Spleen (tissue), 11 donors: ENCODE results near the gene ALG12. TPM values are rescaled to one million over a fixed set of nuclear protein-coding genes. Genes with fewer than 3 reads are reported as not detected.
"Not testable (repeated sequence)": the region's sequence is repeated elsewhere in the genome, so short reads cannot be mapped to it uniquely, and the experiment has no call there.

Source experiments
- DNase-seq: peaks from one replicate; pipeline ENCODE4 v3.0.0-alpha.2; 2020
- H3K27ac ChIP-seq, 8 donors: fragments of 200-600 bp; sonication (generic) in 7 of 8; 1 replicate in 4 of 8; 2 replicates in 4 of 8; pipeline versions ENCODE4 v1.5.0 to v1.8.0; 2016 to 2021; ENCODE audit warnings: inconsistent platforms in 4 of 8, mild to moderate bottlenecking in 4 of 8, moderate library complexity in 1 of 8
- H3K27me3 ChIP-seq, 7 donors: fragments of 200-600 bp; sonication (generic) in 6 of 7; replicated peaks in 1 of 7; 1 replicate in 4 of 7; 2 replicates in 3 of 7; pipeline versions ENCODE4 v1.5.0 to v1.8.0; 2016 to 2021; ENCODE audit warnings: inconsistent platforms in 3 of 7, mild to moderate bottlenecking in 1 of 7
- H3K36me3 ChIP-seq, 6 donors: fragments of 200-600 bp; sonication (generic) in 5 of 6; 1 replicate in 4 of 6; 2 replicates in 2 of 6; pipeline versions ENCODE4 v1.5.0 to v1.8.0; 2016 to 2021; ENCODE audit warnings: inconsistent platforms in 2 of 6
- H3K4me1 ChIP-seq, 6 donors: fragments of 200-600 bp; sonication (generic) in 5 of 6; 1 replicate in 3 of 6; 2 replicates in 3 of 6; pipeline versions ENCODE4 v1.5.0 to v1.8.0; 2016 to 2021; ENCODE audit warnings: inconsistent platforms in 3 of 6
- H3K4me3 ChIP-seq, 8 donors: fragments of 200-600 bp; sonication (generic) in 7 of 8; 1 replicate in 4 of 8; 2 replicates in 4 of 8; pipeline versions ENCODE4 v1.5.0 to v1.8.0; 2016 to 2021; ENCODE audit warnings: inconsistent platforms in 4 of 8, mild to moderate bottlenecking in 4 of 8, moderate library complexity in 2 of 8
- H3K9me3 ChIP-seq, 8 donors: fragments of 200-600 bp; sonication (generic) in 7 of 8; 1 replicate in 4 of 8; 2 replicates in 4 of 8; pipeline versions ENCODE4 v1.5.0 to v1.8.0; 2016 to 2021; ENCODE audit warnings: inconsistent platforms in 4 of 8
- CTCF ChIP-seq, 11 experiments: fragments of 200-600 bp in 7 of 11; fragments of 450-650 bp in 4 of 11; sonication (generic) in 4 of 11; IDR thresholded peaks in 8 of 11; conservative IDR thresholded peaks in 3 of 11; 1 replicate in 7 of 11; 2 replicates in 4 of 11; pipeline versions ENCODE4 v1.4.0 to v1.8.0; 2016 to 2021; ENCODE audit warnings: antibody characterized with exemption in 11 of 11, inconsistent platforms in 4 of 11, mild to moderate bottlenecking in 1 of 11
- POLR2A ChIP-seq, 3 donors: fragments of 450-650 bp; IDR thresholded peaks; one replicate each; pipeline ENCODE4 v1.5.1; 2017; ENCODE audit warnings: antibody characterized with exemption in 3 of 3, mild to moderate bottlenecking in 1 of 3
- POLR2AphosphoS5 ChIP-seq, 3 donors: sonication (generic); formaldehyde crosslinking; IDR thresholded peaks; one replicate each; pipeline ENCODE4 v1.5.1; 2017; ENCODE audit warnings: antibody characterized with exemption in 3 of 3
- WGBS, 5 donors: extraction: QIAGEN DNeasy Blood & Tissue Kit in 3 of 5; methylation state at CpG; one replicate each; pipeline versions ENCODE4 v1.1.5 to v1.1.7; 2013 to 2018; 5-methylcytosine and 5-hydroxymethylcytosine counted together
- intact Hi-C: fragments of 100-400 bp; cut with DNase I; formaldehyde crosslinking; loops from one replicate; pipeline ENCODE4 v1.15.0; 2023; ENCODE audit warnings: low total_unique reads
- polyA plus RNA-seq, 3 donors: library from polyadenylated mRNA; stranded (reverse); fragments of 200-250 nt; gene quantifications; one replicate each; pipeline ENCODE4 v1.2.1, GENCODE V29; 2013
- total RNA-seq, 7 donors: library from RNA; depleted of rRNA in 3 of 7; stranded (reverse); fragments of >200 nt in 3 of 7; fragmentation: NEBNext Ultra II Directional in 4 of 7; extraction: Animal tissue kit (Norgen Biotek cat#: 25700) in 4 of 7; gene quantifications; one replicate each; pipeline versions ENCODE4 v1.1.0 to v1.2.1, GENCODE V29; 2016 to 2021
- donor health status: healthy with polysubstance abuse.
- donor health status: DM: no; HTN: no; CAD: no; lungs with moderate emphysema.
- donor health status: DM: no; HTN: no; CAD: no.
- donor health status: Bipolar disorder and iron deficiency.
- donor health status: healthy.
- donor health status: DM: no; HTN: no; CAD: no.
- donor health status: DM: yes; HTN: yes; CAD: no.

ALG12 gene
- total and polyA plus RNA-seq, 10 donors, result 5.7 to 20.1 (median 11.8) TPM

GRCh38 chr22:49946612-49947295, 28.5 kb upstream of the ALG12 start:
- H3K27ac ChIP-seq, result peak overlapping the region in 1 of 8 donors; percentile 40
- intact Hi-C loops, result no loop called here
- 94 to 99% (median 96%) methylated on average over 10 to 17 of the region's 17 CpGs for WGBS, 5 donors
- H3K36me3 ChIP-seq, result no peaks in the 10 kb centered on the region
- peaks cover 0 to 36% (median 16%) of the 10 kb centered on the region in 6 donors for H3K4me1 ChIP-seq
- TF ChIP-seq CTCF (IDR thresholded peaks at IDR 0.05 in 8 of 11, conservative IDR thresholded peaks at IDR 0.05 in 3 of 11) (no peak), POLR2AphosphoS5 (IDR thresholded peaks at IDR 0.05) (no peak), POLR2A (IDR thresholded peaks at IDR 0.05) (no peak)
- H3K27me3 ChIP-seq, result no peaks in the 10 kb centered on the region
- no peak for DNase-seq
- H3K4me3 ChIP-seq, result no peak overlapping the region
- no peaks in the 10 kb centered on the region for H3K9me3 ChIP-seq

GRCh38 chr22:49945042-49945794, 27.0 kb upstream of the ALG12 start:
- WGBS, 5 donors, result 73 to 81% (median 74%) methylated on average over 17 of the region's 17 CpGs
- not testable (repeated sequence) for DNase-seq

DNA sequence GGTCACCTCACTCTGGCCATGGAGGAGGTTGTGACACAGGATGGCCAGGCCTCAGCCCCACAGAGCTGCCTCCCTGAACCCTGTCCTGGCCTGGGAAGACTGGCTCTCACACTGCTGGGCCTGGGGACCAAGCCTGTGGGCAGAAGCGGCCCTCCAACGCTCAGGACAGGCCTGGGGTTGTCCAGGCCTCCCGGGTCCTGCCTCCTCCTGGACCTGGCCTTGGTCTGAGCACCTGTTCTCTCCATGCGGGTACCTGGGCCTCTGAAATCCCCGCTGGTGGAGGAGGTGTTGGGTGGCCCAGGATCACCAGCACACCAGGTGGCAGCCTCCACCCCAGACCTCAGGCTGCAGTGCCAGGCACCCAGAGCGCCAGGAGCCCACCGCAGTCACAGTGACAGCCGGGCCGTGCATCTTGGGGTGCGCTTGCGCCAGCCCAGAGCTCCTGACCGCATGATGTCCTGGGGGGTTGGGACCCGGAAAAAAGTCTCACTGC, 26.2 kb upstream of the ALG12 start:
- DNase-seq, result no peak
- Histone ChIP-seq H3K27ac (peak overlapping the region in 7 of 8 donors; percentile 25 to 87 (median 51)), H3K9me3 (peaks cover 0 to 7% (median 0%) of the 10 kb centered on the region in 8 donors), H3K4me3 (peak overlapping the region in 1 of 8 donors; percentile 58), H3K4me1 (peaks cover 0 to 27% (median 9%) of the 10 kb centered on the region in 6 donors), H3K36me3 (no peaks in the 10 kb centered on the region), H3K27me3 (no peaks in the 10 kb centered on the region)
- 89 to 95% (median 91%) methylated on average over 4 to 13 of the region's 13 CpGs for WGBS, 5 donors
- TF ChIP-seq POLR2A (IDR thresholded peaks at IDR 0.05), result no peak
- no peak for TF ChIP-seq CTCF (IDR thresholded peaks at IDR 0.05 in 8 of 11, conservative IDR thresholded peaks at IDR 0.05 in 3 of 11)
- TF ChIP-seq POLR2AphosphoS5 (IDR thresholded peaks at IDR 0.05), result no peak
- intact Hi-C loops, result no loop called here

More at GRCh38 chr22:49945042-49945794, 27.0 kb upstream of the ALG12 start:
- H3K36me3 ChIP-seq, intact Hi-C loops, H3K4me3 ChIP-seq, H3K27me3 ChIP-seq, H3K9me3 ChIP-seq: not testable (repeated sequence)
- Histone ChIP-seq H3K4me1 (peaks cover 0 to 23% (median 6%) of the 10 kb centered on the region in 6 donors), H3K27ac (peak overlapping the region in 6 of 8 donors; percentile 1 to 87 (median 38))

- peak overlapping the region in 7 of 8 donors; percentile 25 to 87 (median 51) for H3K27ac ChIP-seq
- H3K4me3 ChIP-seq, result peak overlapping the region in 1 of 8 donors; percentile 58
- 86 to 90% (median 89%) methylated on average over 16 to 25 of the region's 25 CpGs for WGBS, 5 donors
- no peak for TF ChIP-seq POLR2A (IDR thresholded peaks at IDR 0.05)
- no peak for TF ChIP-seq CTCF (IDR thresholded peaks at IDR 0.05 in 8 of 11, conservative IDR thresholded peaks at IDR 0.05 in 3 of 11)
- TF ChIP-seq POLR2AphosphoS5 (IDR thresholded peaks at IDR 0.05), result peak in 1 of 3 donors; percentile 38
- intact Hi-C loops, result no loop called here
- H3K36me3 ChIP-seq, result no peaks in the 10 kb centered on the region
- H3K9me3 ChIP-seq, result peaks cover 0 to 7% (median 0%) of the 10 kb centered on the region in 8 donors
- H3K4me1 ChIP-seq, result peaks cover 2 to 33% (median 12%) of the 10 kb centered on the region in 6 donors
- no peak for DNase-seq
- H3K27me3 ChIP-seq, result no peaks in the 10 kb centered on the region
These were observed 25.6 kb upstream of the ALG12 start for GRCh38 chr22:49943771-49944398.
